GM18909 (cell line): ENCODE data around the gene RPRD1B.
A peak's percentile ranks its signal among the peaks of the same experiment; 100 is the strongest.

Source experiments
- ATAC-seq: cut with Tn5 transposase; IDR thresholded peaks from one replicate; pipeline ENCODE4 v1.9.1; 2021; ENCODE audit warnings: mild to moderate bottlenecking; ENCODE audit not compliant: unreplicated experiment, poor library complexity

RPRD1B gene

DNA sequence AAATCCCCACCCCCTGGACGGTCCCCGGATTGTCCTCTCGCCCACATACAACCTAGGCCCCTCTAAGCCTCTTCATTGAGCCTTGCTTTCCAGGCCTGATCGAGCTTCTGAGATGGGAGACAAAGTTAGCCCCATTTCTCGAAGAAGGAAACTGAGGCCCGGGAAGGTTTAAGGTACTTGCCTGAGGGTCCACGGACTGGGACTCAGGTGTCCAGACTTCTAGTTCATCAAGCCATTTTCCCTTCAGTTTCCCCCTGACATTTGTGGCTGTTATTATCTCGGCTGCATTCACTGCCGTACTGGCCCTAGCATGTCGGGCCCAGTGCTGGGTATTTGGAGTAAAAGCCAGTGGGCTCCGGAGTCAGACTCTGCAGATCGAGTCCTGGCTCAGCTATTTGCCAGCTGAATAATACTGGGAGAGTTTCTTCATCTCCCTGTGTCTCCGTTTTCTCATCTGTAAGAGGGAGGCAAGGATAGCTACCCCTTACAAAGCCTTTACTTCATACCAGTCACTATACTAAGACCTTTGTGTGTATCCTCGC is 633 bp downstream of the RPRD1B start:
- ATAC-seq = peak; percentile 5

DNA sequence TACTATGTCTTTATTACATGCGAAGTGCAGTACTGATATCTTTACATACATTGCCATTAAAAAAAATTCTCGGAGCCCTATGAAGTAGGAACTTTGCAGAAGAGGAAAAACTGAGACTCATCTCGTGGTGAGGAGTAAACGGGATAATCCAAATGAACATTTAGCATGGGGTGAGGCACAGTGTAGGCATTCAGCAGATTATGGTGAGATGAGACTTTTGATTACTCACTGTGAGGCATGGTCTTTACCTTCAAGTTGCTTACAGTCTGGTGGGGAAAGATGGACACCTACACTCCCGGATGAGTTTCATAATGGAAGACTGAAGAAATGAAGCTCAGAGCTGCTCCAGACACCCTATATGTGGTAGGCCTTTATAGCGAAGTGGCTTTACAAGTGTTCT is 1.4 kb downstream of the RPRD1B start:
- ATAC-seq = no peak

DNA sequence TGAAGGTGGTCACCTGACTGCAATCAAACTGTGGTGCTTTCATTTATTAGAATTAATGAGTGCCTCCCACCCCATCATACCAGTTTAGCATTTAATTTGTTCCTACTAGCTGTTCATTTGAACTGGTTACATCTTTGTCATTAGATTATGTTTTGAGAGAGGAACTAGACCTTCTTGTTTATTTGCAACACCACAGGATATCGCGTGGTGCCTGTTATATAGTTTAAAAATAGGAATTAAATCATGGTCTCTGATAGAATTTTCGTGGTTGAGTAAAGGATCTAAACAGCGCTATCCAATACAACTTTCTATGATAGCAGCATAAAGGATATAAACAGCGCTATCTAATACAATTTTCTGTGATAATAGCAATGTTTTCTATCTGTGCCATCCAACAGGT is 2.8 kb downstream of the RPRD1B start:
- no peak for ATAC-seq

DNA sequence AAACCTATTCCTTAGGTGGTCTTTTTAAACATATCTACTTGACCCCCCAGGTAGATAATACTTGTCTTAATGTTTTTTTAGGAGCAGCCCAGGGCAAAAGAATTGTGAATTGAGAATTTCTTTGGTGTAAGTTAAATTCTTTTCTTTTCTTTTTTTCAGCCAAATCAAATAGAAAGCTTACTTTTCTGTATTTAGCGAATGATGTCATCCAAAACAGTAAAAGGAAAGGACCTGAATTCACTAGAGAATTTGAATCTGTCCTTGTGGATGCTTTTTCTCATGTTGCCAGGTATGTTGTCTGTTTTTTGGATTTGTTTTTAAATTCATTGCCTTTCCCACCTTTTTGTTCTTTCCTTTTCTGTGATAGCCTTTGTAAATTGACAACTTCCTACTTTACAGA is 6.7 kb downstream of the RPRD1B start:
- no peak for ATAC-seq

- no peak for ATAC-seq
Measured at GRCh38 chr20:38043512-38044300, 10.2 kb downstream of the RPRD1B start.

DNA sequence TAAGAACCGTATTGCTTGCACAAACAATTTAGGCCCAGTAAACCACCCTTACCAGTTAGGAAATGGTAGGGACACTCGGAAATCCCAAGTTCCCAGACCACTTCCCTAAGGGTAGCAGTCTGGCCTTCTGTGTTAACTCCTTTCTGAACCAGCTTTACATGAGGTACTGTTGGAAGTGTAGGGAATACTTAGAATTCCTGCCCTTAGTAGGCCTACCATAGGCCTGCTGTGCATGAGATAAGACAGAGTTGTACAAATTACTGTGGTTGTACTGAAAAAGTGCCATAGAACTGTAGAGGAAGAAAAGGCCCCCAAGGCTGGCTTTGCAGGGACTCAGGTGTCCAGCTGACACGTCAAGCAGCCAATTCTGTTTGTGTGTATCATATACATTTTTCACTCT is 11.1 kb downstream of the RPRD1B start:
- ATAC-seq = no peak

DNA sequence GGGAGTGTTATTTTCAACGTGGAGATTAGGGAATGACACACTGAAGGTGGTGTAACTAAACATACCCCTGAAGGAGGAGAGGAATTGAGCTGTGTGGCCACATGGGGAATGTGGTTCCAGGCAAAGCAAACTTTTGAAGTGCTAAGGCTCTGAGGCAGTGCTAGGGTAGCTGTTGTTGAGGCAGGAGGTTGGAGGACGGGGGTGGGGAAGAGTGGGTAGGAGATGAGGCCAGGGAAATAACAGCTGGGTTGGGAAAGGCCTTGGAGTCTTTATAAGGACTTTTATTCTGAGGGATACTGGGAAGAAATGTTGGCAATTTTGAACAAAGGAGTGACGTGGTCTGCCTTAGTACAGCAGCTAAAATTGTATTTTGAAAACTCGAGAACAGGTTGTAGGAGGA is 13.0 kb downstream of the RPRD1B start:
- no peak for ATAC-seq

DNA sequence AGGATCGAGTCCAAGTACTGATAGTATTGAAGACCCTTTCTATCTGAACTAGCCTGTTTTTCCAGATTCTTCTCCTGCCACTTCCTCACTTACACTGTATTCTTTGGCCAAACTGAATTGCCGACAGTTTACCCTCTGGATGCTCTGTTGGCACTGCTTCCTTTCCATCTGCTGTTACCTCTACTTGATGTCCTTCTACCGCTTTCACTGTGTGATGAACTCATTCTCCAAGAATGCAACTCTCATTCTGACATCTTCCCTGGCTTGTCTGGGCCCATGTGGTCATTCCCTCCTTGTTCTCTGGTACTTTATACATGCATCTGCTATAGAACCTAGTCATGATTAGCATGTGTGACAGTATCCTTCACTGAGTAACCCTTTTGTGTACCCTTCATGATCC is 16.3 kb downstream of the RPRD1B start:
- no peak for ATAC-seq

GRCh38 chr20:38050686-38051085 is 17.1 kb downstream of the RPRD1B start:
- ATAC-seq = no peak

DNA sequence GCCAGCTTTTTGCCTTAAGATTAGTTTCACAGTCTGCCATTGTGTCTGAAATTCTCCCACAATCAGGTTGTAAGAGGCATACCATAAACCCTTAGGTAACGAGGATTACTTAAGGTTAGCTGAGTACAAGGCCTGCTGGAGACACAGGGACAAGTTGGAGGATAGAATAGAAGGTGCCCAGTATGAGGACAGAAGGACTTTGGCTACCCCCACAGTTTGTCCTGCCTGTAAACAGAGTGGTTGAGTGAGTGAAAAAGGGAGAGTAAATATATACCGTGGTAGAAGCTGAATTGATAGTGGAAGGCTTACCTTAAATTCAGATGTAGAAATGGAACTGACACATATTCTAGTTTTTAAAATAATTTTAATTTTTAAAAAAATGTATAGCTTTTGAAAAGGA is 19.3 kb downstream of the RPRD1B start:
- ATAC-seq = no peak

- no peak for ATAC-seq
Measured at GRCh38 chr20:38054647-38055046, 21.1 kb downstream of the RPRD1B start.

DNA sequence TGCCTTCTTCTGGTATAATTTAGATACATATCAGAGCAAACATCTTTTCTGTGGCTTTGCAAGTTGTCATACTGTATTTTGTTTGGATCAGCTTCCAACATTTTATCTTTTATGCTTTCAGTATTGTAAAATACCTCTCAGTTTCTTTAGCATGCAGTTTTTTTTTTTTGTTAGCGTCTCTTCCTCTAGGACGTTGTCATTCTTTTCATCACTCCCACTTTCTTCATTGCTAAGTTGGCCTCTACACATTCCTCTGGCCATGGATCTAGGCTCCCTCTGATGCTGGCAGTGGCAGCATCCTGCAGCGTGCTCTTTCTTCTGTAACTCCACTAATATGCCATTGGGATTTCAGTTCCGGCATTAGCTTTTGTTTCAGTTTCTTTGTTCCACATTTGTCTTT is 21.7 kb downstream of the RPRD1B start:
- no peak for ATAC-seq

DNA sequence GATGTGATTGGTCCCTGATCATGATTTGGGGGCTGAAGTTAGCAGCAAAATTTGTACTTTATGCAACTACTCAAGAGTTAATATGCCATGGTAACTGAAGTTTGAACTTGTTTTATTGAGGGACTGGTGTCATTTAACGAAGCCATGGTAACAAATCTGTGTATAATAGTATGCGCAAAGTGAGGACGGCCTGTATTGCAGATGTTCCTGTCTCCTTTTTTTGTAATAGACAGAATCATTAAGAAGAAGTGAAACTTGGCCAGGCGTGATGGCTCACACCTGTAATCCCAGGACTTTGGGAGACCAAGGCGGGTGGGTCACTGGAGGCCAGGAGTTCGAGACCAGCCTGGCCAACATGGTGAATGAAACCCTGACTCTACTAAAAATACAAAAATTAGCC is 22.3 kb downstream of the RPRD1B start:
- no peak for ATAC-seq

- peak; percentile 63 for ATAC-seq
Measured at GRCh38 chr20:38057351-38057972, 23.9 kb downstream of the RPRD1B start.

DNA sequence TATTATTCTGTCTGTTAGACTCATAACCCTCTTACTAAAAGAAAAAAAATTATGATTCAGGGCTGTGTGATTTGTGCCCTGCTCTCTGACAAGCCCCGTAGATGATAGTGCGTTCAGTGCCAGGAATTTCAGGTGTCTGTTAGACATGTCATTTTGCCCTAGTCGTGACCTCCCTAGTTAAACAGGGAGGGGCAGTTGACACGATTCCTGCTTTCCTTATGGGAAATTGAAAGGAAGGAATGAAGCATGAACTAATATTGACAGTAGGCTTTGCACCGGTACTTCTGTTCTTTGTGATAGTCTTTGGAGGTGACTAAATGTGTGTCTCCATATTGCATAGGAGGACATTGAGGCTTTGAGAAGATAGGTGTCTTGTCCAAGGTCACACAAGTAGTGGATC is 26.3 kb downstream of the RPRD1B start:
- no peak for ATAC-seq

DNA sequence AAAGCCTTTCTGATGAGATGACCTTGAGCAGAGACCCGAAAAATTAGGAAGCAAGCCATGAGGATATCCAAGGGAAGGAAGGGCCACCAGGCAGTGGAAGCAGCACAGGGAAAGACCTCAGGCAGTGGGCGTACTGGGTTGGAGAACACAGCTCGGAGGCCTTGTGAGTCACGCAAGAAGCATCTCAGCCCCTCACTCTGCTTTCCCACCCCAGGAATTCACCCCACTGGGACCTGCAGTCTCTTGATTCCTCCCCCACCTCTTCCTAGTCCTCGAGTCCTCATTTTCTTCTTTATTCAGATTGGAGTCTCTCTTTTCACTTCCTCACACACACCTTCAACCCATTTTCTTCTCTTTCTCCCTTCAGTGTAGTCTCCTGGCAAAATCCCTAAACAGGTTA is 27.0 kb downstream of the RPRD1B start:
- ATAC-seq = no peak

GRCh38 chr20:38061109-38061508 is 27.6 kb downstream of the RPRD1B start:
- no peak for ATAC-seq

- ATAC-seq = no peak
Measured at GRCh38 chr20:38062890-38063289, 29.3 kb downstream of the RPRD1B start.

GRCh38 chr20:38063911-38064530 is 30.5 kb downstream of the RPRD1B start:
- no peak for ATAC-seq

DNA sequence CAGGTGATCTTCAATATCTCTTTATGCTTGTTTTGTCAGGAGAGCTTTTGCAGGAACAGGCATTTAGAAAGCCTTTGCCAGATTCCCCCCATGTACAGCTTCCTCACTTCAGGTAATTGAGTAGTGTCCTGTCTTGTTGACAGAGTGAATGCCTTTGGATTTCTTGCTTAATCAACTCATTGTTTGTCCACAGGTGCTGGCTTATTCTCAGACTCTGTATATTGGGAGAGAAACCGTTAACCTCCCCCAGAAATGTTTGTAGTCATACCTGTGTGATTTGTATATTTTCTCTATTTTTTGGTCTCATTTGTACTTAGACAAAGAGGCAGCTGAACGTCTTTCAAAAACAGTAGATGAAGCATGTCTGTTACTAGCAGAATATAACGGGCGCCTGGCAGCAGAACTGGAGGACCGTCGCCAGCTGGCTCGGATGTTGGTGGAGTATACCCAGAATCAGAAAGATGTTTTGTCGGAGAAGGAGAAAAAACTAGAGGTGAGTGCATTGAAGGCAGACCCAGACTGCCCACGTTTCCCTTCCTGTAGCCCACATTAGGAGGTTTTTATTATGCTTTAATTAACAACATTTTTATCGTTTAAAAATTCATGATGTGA is 32.3 kb downstream of the RPRD1B start:
- ATAC-seq = no peak
